ENCODE data around the gene MOBP. TPM values are rescaled to one million over a fixed set of nuclear protein-coding genes. Genes with fewer than 3 reads are reported as not detected.

Gene MOBP
- total RNA-seq, 3 donors from 2014 or later = under 0.01 TPM; not detected in 2

- TF ChIP-seq, protein P1, sequence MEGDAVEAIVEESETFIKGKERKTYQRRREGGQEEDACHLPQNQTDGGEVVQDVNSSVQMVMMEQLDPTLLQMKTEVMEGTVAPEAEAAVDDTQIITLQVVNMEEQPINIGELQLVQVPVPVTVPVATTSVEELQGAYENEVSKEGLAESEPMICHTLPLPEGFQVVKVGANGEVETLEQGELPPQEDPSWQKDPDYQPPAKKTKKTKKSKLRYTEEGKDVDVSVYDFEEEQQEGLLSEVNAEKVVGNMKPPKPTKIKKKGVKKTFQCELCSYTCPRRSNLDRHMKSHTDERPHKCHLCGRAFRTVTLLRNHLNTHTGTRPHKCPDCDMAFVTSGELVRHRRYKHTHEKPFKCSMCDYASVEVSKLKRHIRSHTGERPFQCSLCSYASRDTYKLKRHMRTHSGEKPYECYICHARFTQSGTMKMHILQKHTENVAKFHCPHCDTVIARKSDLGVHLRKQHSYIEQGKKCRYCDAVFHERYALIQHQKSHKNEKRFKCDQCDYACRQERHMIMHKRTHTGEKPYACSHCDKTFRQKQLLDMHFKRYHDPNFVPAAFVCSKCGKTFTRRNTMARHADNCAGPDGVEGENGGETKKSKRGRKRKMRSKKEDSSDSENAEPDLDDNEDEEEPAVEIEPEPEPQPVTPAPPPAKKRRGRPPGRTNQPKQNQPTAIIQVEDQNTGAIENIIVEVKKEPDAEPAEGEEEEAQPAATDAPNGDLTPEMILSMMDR (IDR thresholded peaks at IDR 0.05) = no peak
- TF ChIP-seq POLR2AphosphoS5 (IDR thresholded peaks at IDR 0.05) = no peak
- no peak for TF ChIP-seq POLR2A (IDR thresholded peaks at IDR 0.05)
- Histone ChIP-seq H3K36me3 (no peaks in the 10 kb centered on the region), H3K27ac (no peak overlapping the region), H3K4me1 (no peaks in the 10 kb centered on the region), H3K4me3 (no peak overlapping the region), H3K27me3 (no peaks in the 10 kb centered on the region), H3K9me3 (no peaks in the 10 kb centered on the region)
- DNase-seq (ENCODE audit: low spot score in 2 of 2) = no peak
- intact Hi-C loops (cut with DNase I; ENCODE audit: low total_unique reads) = no loop called here
Observed at GRCh38 chr3:39540162-39540921, 72.9 kb downstream of the MOBP start.

- TF ChIP-seq POLR2AphosphoS5 (IDR thresholded peaks at IDR 0.05) (no peak), POLR2A (IDR thresholded peaks at IDR 0.05) (no peak)
- TF ChIP-seq, protein P1 (IDR thresholded peaks at IDR 0.05) = no peak
- H3K4me1 ChIP-seq = no peaks in the 10 kb centered on the region
- intact Hi-C loops (cut with DNase I; ENCODE audit: low total_unique reads) = no loop called here
Observed at GRCh38 chr3:39541442-39541841, 74.0 kb downstream of the MOBP start.

GRCh38 chr3:39541917-39542329, 74.4 kb downstream of the MOBP start:
- Histone ChIP-seq H3K27me3 (no peaks in the 10 kb centered on the region), H3K36me3 (no peaks in the 10 kb centered on the region), H3K27ac (no peak overlapping the region), H3K4me1 (no peaks in the 10 kb centered on the region), H3K9me3 (no peaks in the 10 kb centered on the region), H3K4me3 (no peak overlapping the region)
- TF ChIP-seq, protein P1 (IDR thresholded peaks at IDR 0.05) = no peak
- TF ChIP-seq POLR2AphosphoS5 (IDR thresholded peaks at IDR 0.05) (no peak), POLR2A (IDR thresholded peaks at IDR 0.05) (no peak)
- intact Hi-C loops (cut with DNase I; ENCODE audit: low total_unique reads) = no loop called here
- no peak for DNase-seq (ENCODE audit: low spot score in 2 of 2)

More at GRCh38 chr3:39541442-39541841, 74.0 kb downstream of the MOBP start:
- Histone ChIP-seq H3K4me3 (no peak overlapping the region), H3K27me3 (no peaks in the 10 kb centered on the region), H3K9me3 (no peaks in the 10 kb centered on the region), H3K27ac (no peak overlapping the region), H3K36me3 (no peaks in the 10 kb centered on the region)
- DNase-seq (ENCODE audit: low spot score in 2 of 2) = no peak

DNA sequence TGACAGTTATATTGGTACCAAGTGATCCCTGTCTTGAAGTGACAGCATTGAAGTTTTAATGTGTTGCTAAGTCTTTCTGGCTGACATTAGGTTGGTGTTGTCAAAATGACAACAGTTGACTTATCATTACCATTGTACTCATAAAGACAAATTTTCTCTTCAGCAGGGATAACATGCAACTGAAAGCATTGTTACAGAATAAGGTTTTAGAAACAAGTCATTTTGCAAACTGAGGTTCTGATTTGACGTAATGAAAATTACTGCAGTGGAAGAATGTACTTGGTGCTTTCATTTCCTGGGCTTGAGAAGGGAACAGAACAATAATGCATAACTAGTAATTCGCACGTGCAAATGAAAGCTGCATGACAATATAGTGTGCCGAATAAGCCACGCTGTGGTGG, 75.1 kb downstream of the MOBP start:
- Histone ChIP-seq H3K4me1 (no peaks in the 10 kb centered on the region), H3K36me3 (no peaks in the 10 kb centered on the region), H3K4me3 (no peak overlapping the region), H3K27ac (no peak overlapping the region), H3K27me3 (no peaks in the 10 kb centered on the region), H3K9me3 (no peaks in the 10 kb centered on the region)
- no peak for DNase-seq (ENCODE audit: low spot score in 2 of 2)
- TF ChIP-seq, protein P1 (IDR thresholded peaks at IDR 0.05) = no peak
- TF ChIP-seq POLR2A (IDR thresholded peaks at IDR 0.05) (no peak), POLR2AphosphoS5 (IDR thresholded peaks at IDR 0.05) (no peak)
- intact Hi-C loops (cut with DNase I; ENCODE audit: low total_unique reads) = no loop called here

- no peak for DNase-seq (ENCODE audit: low spot score in 2 of 2)
- Histone ChIP-seq H3K4me1 (no peaks in the 10 kb centered on the region), H3K27ac (no peak overlapping the region), H3K9me3 (peaks cover 0 to 6% of the 10 kb centered on the region in 2 donors), H3K4me3 (no peak overlapping the region), H3K36me3 (no peaks in the 10 kb centered on the region), H3K27me3 (no peaks in the 10 kb centered on the region)
- intact Hi-C loops (cut with DNase I; ENCODE audit: low total_unique reads) = no loop called here
- TF ChIP-seq POLR2A (IDR thresholded peaks at IDR 0.05) = no peak
- TF ChIP-seq POLR2AphosphoS5 (IDR thresholded peaks at IDR 0.05) = no peak
- TF ChIP-seq, protein P1 (IDR thresholded peaks at IDR 0.05) = no peak
Observed at GRCh38 chr3:39548282-39548681, 80.8 kb downstream of the MOBP start.
